ENCODE results near the gene C3orf22. TPM values are rescaled to one million over a fixed set of nuclear protein-coding genes. Genes with fewer than 3 reads are reported as not detected.
A peak's percentile ranks its signal among the peaks of the same experiment; 100 is the strongest.

The C3orf22 gene
- total RNA-seq, 1 experiment from 2014 or later = not detected

GRCh38 chr3:126509597-126510307 is 49.0 kb downstream of the C3orf22 start:
- DNase-seq = no peak

GRCh38 chr3:126508564-126508964 is 50.2 kb downstream of the C3orf22 start:
- no peaks in the 10 kb centered on the region for H3K27me3 ChIP-seq (ENCODE audit: control insufficient read depth, insufficient read depth, low read length)
- no peak overlapping the region for H3K4me3 ChIP-seq (ENCODE audit: insufficient read depth, low read depth, low read length)
- no peaks in the 10 kb centered on the region for H3K36me3 ChIP-seq (replicated peaks; ENCODE audit: control insufficient read depth, insufficient read depth, low read length)
- DNase-seq = no peak

More at GRCh38 chr3:126509597-126510307, 49.0 kb downstream of the C3orf22 start:
- Histone ChIP-seq H3K4me3 (ENCODE audit: insufficient read depth, low read depth, low read length) (no peak overlapping the region), H3K27me3 (ENCODE audit: control insufficient read depth, insufficient read depth, low read length) (no peaks in the 10 kb centered on the region), H3K36me3 (replicated peaks; ENCODE audit: control insufficient read depth, insufficient read depth, low read length) (no peaks in the 10 kb centered on the region)

- Histone ChIP-seq H3K36me3 (replicated peaks; ENCODE audit: control insufficient read depth, insufficient read depth, low read length) (no peaks in the 10 kb centered on the region), H3K27me3 (ENCODE audit: control insufficient read depth, insufficient read depth, low read length) (no peaks in the 10 kb centered on the region)
- DNase-seq = no peak
These were observed 50.8 kb downstream of the C3orf22 start for GRCh38 chr3:126507886-126508285.

DNA sequence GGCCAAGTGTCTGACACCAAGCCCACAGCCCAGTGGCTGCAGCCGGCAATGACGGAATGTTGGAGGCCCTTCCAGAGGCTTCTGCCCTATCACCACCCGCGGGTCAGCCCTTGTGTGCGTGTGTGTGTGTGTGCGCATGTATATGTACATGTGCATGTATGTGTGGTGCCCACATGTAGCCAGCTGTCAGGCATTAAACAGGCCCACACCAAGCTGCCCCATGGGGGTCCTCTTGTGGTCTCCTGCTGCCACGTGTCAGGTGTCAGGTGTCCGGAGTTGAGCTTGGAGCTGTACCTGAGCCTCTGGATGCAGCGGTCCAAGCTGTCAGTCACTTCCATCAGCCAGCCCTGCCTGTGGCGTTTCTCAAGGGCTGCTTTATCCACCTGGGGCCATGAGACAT is 55.0 kb downstream of the C3orf22 start:
- Histone ChIP-seq H3K4me3 (ENCODE audit: insufficient read depth, low read depth, low read length) (no peak overlapping the region), H3K27me3 (ENCODE audit: control insufficient read depth, insufficient read depth, low read length) (no peaks in the 10 kb centered on the region), H3K36me3 (replicated peaks; ENCODE audit: control insufficient read depth, insufficient read depth, low read length) (no peaks in the 10 kb centered on the region)
- DNase-seq = no peak

More at GRCh38 chr3:126507886-126508285, 50.8 kb downstream of the C3orf22 start:
- H3K4me3 ChIP-seq (ENCODE audit: insufficient read depth, low read depth, low read length) = no peak overlapping the region

- H3K4me3 ChIP-seq (ENCODE audit: insufficient read depth, low read depth, low read length) = no peak overlapping the region
- no peak for DNase-seq
These were observed 56.1 kb downstream of the C3orf22 start for GRCh38 chr3:126502656-126503055.

DNA sequence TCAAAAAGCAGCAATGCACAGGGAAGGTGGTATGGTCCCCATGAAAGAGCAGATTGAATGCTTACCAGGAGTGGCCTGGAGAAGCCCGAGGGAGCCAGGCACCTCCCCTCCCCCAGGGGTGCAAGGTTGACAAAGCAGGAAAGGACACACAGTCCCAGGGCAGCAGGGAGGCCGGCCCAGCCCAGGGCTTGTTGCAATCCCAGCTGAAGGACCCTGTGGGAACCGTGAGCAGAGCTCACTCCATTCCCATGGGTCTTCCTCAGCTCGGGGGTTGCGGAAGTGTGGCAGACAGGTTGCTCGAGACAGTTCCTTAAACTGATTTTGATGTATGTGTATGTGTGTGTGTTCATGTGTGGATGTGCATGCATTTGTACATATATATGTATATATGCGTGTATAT is 57.0 kb downstream of the C3orf22 start:
- no peaks in the 10 kb centered on the region for H3K27me3 ChIP-seq (ENCODE audit: control insufficient read depth, insufficient read depth, low read length)
- no peak overlapping the region for H3K4me3 ChIP-seq (ENCODE audit: insufficient read depth, low read depth, low read length)
- DNase-seq = peak; percentile 82
- no peaks in the 10 kb centered on the region for H3K36me3 ChIP-seq (replicated peaks; ENCODE audit: control insufficient read depth, insufficient read depth, low read length)

More at GRCh38 chr3:126502656-126503055, 56.1 kb downstream of the C3orf22 start:
- Histone ChIP-seq H3K36me3 (replicated peaks; ENCODE audit: control insufficient read depth, insufficient read depth, low read length) (no peaks in the 10 kb centered on the region), H3K27me3 (ENCODE audit: control insufficient read depth, insufficient read depth, low read length) (no peaks in the 10 kb centered on the region)

GRCh38 chr3:126501054-126501453 is 57.7 kb downstream of the C3orf22 start:
- H3K27me3 ChIP-seq (ENCODE audit: control insufficient read depth, insufficient read depth, low read length) = no peaks in the 10 kb centered on the region
- peak; percentile 82 for DNase-seq

DNA sequence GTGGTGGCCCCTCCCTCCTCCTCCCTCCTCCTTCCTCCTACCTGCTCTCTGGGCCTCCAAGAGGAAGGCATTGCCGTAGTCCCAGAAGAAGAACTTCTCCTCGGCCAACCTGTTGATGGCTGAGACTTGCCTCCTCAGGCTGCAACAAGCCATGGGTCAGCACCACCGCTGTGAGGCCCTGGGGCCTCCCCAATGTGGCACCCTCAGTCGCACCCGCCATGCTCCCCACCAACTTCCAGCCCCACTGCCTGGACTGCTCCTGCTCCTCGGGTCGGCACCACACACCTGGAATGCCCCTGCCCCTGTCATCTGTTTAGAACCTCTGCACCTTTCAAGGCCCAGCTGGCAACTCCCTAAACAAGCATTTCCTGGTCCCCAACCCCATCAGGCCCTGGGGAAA is 58.7 kb downstream of the C3orf22 start:
- no peaks in the 10 kb centered on the region for H3K27me3 ChIP-seq (ENCODE audit: control insufficient read depth, insufficient read depth, low read length)
- H3K36me3 ChIP-seq (replicated peaks; ENCODE audit: control insufficient read depth, insufficient read depth, low read length) = no peaks in the 10 kb centered on the region
- peak; percentile 76 for DNase-seq
- H3K4me3 ChIP-seq (ENCODE audit: insufficient read depth, low read depth, low read length) = no peak overlapping the region

More at GRCh38 chr3:126501054-126501453, 57.7 kb downstream of the C3orf22 start:
- Histone ChIP-seq H3K4me3 (ENCODE audit: insufficient read depth, low read depth, low read length) (no peak overlapping the region), H3K36me3 (replicated peaks; ENCODE audit: control insufficient read depth, insufficient read depth, low read length) (no peaks in the 10 kb centered on the region)

Other genes starting within 250 kb of the C3orf22 start
- 8.5 and 10.5 TPM in 2 replicates for gene KLF15, start 201.5 kb downstream of the C3orf22 start, total RNA-seq (2014; rRNA removed; shearing (Covaris generic))
- 0.24 and 1.5 TPM in 2 replicates for gene CFAP100, start 164.0 kb downstream of the C3orf22 start, total RNA-seq (2014; rRNA removed; shearing (Covaris generic))
- 27.2 and 33.2 TPM in 2 replicates for gene ZXDC, start 83.0 kb downstream of the C3orf22 start, total RNA-seq (2014; rRNA removed; shearing (Covaris generic))
- gene UROC1, start 41.2 kb downstream of the C3orf22 start, total RNA-seq (2014; rRNA removed; shearing (Covaris generic)) = not detected in 2 replicates
- gene CHST13, start 34.8 kb downstream of the C3orf22 start, total RNA-seq (2014; rRNA removed; shearing (Covaris generic)) = 2.5 and 2.8 TPM in 2 replicates
- 2.0 and 10.6 TPM in 2 replicates for gene TXNRD3, start 96.2 kb upstream of the C3orf22 start, total RNA-seq (2014; rRNA removed; shearing (Covaris generic))
- gene CHCHD6, start 145.3 kb upstream of the C3orf22 start, total RNA-seq (2014; rRNA removed; shearing (Covaris generic)) = 19.5 and 40.2 TPM in 2 replicates

Measured in H7 (cell line).